Loucy (cell line): Measurements from ENCODE around the gene CAPN9.

Source experiments
- EZH2phosphoT487 ChIP-seq: fragments of 200-600 bp; IDR thresholded peaks from 2 replicates; pipeline ENCODE4 v1.6.1; 2018; ENCODE audit warnings: antibody characterized with exemption, mild to moderate bottlenecking, moderate library complexity, borderline replicate concordance
- TF ChIP-seq, protein P1 (sequence below): fragments of 200-600 bp; sonication (generic); conservative IDR thresholded peaks from 2 replicates; pipeline ENCODE4 v1.5.1; 2014; ENCODE audit warnings: mild to moderate bottlenecking, antibody characterized with exemption, low read length

- TF ChIP-seq, protein P1, sequence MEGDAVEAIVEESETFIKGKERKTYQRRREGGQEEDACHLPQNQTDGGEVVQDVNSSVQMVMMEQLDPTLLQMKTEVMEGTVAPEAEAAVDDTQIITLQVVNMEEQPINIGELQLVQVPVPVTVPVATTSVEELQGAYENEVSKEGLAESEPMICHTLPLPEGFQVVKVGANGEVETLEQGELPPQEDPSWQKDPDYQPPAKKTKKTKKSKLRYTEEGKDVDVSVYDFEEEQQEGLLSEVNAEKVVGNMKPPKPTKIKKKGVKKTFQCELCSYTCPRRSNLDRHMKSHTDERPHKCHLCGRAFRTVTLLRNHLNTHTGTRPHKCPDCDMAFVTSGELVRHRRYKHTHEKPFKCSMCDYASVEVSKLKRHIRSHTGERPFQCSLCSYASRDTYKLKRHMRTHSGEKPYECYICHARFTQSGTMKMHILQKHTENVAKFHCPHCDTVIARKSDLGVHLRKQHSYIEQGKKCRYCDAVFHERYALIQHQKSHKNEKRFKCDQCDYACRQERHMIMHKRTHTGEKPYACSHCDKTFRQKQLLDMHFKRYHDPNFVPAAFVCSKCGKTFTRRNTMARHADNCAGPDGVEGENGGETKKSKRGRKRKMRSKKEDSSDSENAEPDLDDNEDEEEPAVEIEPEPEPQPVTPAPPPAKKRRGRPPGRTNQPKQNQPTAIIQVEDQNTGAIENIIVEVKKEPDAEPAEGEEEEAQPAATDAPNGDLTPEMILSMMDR, result no peak
- no peak for TF ChIP-seq EZH2phosphoT487
Observed at GRCh38 chr1:230747890-230748800, 957 bp downstream of the CAPN9 start.
